Activated naive CD4-positive, alpha-beta T cell (primary cell): Measurements from ENCODE around the gene ARPC5L.
A peak's percentile ranks its signal among the peaks of the same experiment; 100 is the strongest.
"Not testable (repeated sequence)": the region's sequence is repeated elsewhere in the genome, so short reads cannot be mapped to it uniquely, and the experiment has no call there.

Experiments
- DNase-seq, 4 experiments: peaks; one replicate each; lab custom pipeline; 2025; lab: John Stamatoyannopoulos, UW

ARPC5L gene

GRCh38 chr9:124894035-124894740, 32.3 kb downstream of the ARPC5L start:
- DNase-seq = no peak

- DNase-seq = peak in 2 of 4 experiments; percentile 7 to 19
Observed at GRCh38 chr9:124894741-124895170, 32.8 kb downstream of the ARPC5L start.

GRCh38 chr9:124897570-124898460, 35.9 kb downstream of the ARPC5L start:
- DNase-seq = no peak

DNA sequence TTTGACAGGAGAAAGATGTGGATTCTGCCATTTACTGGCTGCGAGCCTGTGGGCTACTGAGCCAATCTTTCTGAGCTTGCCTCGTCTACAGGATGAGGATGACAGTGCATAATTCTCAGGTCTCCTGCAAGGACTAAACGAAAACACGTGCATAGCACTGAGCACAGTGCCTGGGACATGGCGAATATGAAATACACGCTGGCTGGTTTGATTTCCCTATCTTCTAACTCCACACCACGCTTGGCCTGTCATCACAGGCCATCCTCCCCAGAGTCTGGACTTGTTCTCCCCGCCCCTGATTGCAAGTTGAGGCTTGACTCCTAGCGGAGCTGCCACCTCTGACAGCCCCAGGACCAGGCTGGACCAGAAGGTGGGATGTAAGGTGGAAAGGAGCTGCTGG, 37.9 kb downstream of the ARPC5L start:
- DNase-seq = no peak

GRCh38 chr9:124906966-124907365, 45.0 kb downstream of the ARPC5L start:
- no peak for DNase-seq

GRCh38 chr9:124908098-124908497, 46.2 kb downstream of the ARPC5L start:
- DNase-seq = no peak

GRCh38 chr9:124911766-124912165, 49.8 kb downstream of the ARPC5L start:
- DNase-seq = no peak

- DNase-seq = no peak
Observed at GRCh38 chr9:124913378-124913777, 51.4 kb downstream of the ARPC5L start.

GRCh38 chr9:124914753-124915405, 52.9 kb downstream of the ARPC5L start:
- no peak for DNase-seq

DNA sequence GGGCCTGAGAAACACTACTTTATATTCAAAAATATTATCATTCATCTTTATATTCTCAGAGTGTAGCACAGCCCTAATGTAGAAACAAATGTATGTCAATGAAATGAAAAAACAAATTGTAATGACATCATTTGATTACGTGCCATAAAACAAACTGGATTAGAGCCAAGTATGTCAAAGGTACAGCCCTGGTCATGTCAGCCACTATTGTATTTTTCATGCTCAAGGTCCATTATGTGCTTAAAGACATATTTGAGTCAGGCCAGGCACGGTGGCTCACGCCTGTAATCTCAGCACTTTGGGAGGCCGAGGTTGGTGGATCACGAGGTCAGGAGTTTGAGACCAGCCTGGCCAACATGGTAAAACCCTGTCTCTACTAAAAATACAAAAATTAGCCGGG, 58.5 kb downstream of the ARPC5L start:
- not testable (repeated sequence) for DNase-seq
